Esophagus muscularis mucosa (tissue), 4 donors: ENCODE results near the gene WWOX. TPM values are rescaled to one million over a fixed set of nuclear protein-coding genes. Genes with fewer than 3 reads are reported as not detected.

Source experiments
- DNase-seq: peaks from one replicate; pipeline ENCODE4 v3.0.0-alpha.2; 2017; ENCODE audit errors: extremely low spot score
- H3K27ac ChIP-seq, 4 donors: fragments of 200-600 bp; sonication (generic); replicated peaks in 1 of 4; 1 replicate in 3 of 4; 2 replicates in 1 of 4; pipeline ENCODE4 v1.5.1; 2016 to 2019; ENCODE audit warnings: mild to moderate bottlenecking in 1 of 4
- H3K27me3 ChIP-seq, 4 donors: fragments of 200-600 bp; sonication (generic); one replicate each; pipeline versions ENCODE4 v1.5.1 to v1.6.0; 2016 to 2019
- H3K36me3 ChIP-seq, 4 donors: fragments of 200-600 bp; sonication (generic); one replicate each; pipeline ENCODE4 v1.5.1; 2016 to 2019
- H3K4me1 ChIP-seq, 4 donors: fragments of 200-600 bp; sonication (generic); one replicate each; pipeline ENCODE4 v1.5.1; 2016 to 2019
- H3K4me3 ChIP-seq, 4 donors: fragments of 200-600 bp; sonication (generic); 1 replicate in 2 of 4; 2 replicates in 2 of 4; pipeline ENCODE4 v1.5.1; 2016 to 2019; ENCODE audit warnings: mild to moderate bottlenecking in 4 of 4, moderate library complexity in 1 of 4
- H3K9me3 ChIP-seq, 4 donors: fragments of 200-600 bp; sonication (generic); 1 replicate in 3 of 4; 2 replicates in 1 of 4; pipeline ENCODE4 v1.5.1; 2016 to 2019
- EP300 ChIP-seq: sonication (generic); formaldehyde crosslinking; IDR thresholded peaks from one replicate; pipeline ENCODE4 v1.6.1; 2017; ENCODE audit warnings: antibody characterized with exemption
- POLR2A ChIP-seq: fragments of 450-650 bp; IDR thresholded peaks from one replicate; pipeline ENCODE4 v1.6.1; 2017; ENCODE audit warnings: antibody characterized with exemption, moderate library complexity, mild to moderate bottlenecking, low read depth
- POLR2AphosphoS5 ChIP-seq, 2 donors: sonication (generic); formaldehyde crosslinking; IDR thresholded peaks; one replicate each; pipeline ENCODE4 v1.6.1; 2017; ENCODE audit warnings: antibody characterized with exemption in 2 of 2
- WGBS: methylation state at CpG from one replicate; pipeline ENCODE4 v1.1.5; 2018; 5-methylcytosine and 5-hydroxymethylcytosine counted together
- intact Hi-C: fragments of 100-400 bp; cut with DNase I; formaldehyde crosslinking; loops from one replicate; pipeline ENCODE4 v1.15.1; 2023
- total RNA-seq, 4 donors: library from RNA; depleted of rRNA; stranded (reverse); fragments of >200 nt; gene quantifications; one replicate each; pipeline versions ENCODE4 v1.1.0 to v1.2.1, GENCODE V29; 2016
- TF ChIP-seq, protein P1 (sequence below), 3 experiments: fragments of 200-600 bp in 2 of 3; fragments of 450-650 bp in 1 of 3; sonication (generic) in 2 of 3; IDR thresholded peaks; one replicate each; pipeline ENCODE4 v1.5.1; 2017 to 2019; ENCODE audit warnings: antibody characterized with exemption in 3 of 3, mild to moderate bottlenecking in 2 of 3, moderate library complexity in 1 of 3

Gene WWOX
- total RNA-seq, 4 donors from 2014 or later = 14.4 to 27.8 (median 15.4) TPM

DNA sequence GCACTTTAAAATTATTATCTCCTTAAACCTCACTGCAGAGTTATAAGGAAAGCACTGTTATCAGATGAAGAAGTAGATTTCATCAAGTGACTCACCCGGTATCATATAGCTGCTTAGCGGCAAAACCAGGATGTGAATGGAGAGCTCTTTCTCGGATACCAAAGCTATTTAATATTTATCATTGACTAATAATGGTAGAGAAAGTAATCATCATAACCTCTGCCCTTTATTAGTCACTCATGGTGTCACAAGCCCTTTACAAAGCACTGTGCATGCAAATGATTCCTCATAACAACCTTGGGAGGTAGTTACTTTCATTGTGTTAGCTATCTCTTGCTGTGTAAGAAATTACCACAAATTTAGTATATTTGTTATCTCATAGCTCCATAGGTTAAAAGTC is 908.2 kb downstream of the WWOX start:
- no peaks in the 10 kb centered on the region for H3K36me3 ChIP-seq
- no peaks in the 10 kb centered on the region for H3K27me3 ChIP-seq
- no peak overlapping the region for H3K27ac ChIP-seq
- no peak for TF ChIP-seq POLR2AphosphoS5 (IDR thresholded peaks at IDR 0.05)
- TF ChIP-seq EP300 = no peak
- TF ChIP-seq, protein P1, sequence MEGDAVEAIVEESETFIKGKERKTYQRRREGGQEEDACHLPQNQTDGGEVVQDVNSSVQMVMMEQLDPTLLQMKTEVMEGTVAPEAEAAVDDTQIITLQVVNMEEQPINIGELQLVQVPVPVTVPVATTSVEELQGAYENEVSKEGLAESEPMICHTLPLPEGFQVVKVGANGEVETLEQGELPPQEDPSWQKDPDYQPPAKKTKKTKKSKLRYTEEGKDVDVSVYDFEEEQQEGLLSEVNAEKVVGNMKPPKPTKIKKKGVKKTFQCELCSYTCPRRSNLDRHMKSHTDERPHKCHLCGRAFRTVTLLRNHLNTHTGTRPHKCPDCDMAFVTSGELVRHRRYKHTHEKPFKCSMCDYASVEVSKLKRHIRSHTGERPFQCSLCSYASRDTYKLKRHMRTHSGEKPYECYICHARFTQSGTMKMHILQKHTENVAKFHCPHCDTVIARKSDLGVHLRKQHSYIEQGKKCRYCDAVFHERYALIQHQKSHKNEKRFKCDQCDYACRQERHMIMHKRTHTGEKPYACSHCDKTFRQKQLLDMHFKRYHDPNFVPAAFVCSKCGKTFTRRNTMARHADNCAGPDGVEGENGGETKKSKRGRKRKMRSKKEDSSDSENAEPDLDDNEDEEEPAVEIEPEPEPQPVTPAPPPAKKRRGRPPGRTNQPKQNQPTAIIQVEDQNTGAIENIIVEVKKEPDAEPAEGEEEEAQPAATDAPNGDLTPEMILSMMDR (IDR thresholded peaks at IDR 0.05) = no peak
- TF ChIP-seq POLR2A = no peak
- H3K4me1 ChIP-seq = no peaks in the 10 kb centered on the region
- DNase-seq = no peak
- intact Hi-C loops = no loop called here
- H3K4me3 ChIP-seq = no peak overlapping the region
- 88% methylated on average over 3 of the region's 3 CpGs for WGBS
- no peaks in the 10 kb centered on the region for H3K9me3 ChIP-seq

DNA sequence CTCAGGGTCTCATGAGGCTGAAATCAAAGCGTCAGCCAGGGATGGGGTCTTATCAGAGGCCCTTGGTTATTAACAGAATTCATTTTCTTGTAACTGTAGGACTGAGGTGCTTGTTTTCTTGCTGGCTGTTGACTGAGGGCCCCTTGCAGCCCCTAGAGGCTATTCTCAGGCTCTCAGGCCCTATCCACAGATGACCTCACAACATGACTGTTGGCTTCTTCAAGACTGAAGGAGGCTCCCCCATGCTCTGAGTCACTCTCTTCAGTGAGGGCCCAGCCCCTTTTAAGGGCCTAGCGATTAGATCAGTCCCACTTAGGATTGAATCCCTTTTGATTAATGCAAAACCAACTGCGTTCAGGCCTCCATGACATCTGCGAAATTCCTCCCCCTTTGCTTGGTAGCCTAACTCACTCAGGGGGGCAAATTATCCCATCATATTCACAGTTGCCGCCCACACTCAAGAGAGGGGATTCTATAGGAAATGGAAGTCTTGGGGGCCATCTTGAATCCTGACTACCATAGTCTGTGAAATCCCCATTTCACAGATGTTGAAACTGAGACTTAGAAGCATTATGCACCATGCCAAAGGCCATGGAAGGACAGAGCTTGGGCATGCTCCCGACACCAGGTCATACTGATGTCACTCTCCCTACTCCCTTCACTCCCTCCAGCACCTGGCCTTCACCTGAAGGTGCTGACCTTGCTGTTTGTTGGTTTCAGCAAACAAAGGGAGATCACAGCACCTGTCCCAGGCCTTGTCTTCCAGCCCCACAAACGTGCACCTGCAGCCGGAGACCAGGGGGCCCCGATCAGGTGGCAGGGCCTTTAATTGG is 908.8 kb downstream of the WWOX start:
- 92% methylated on average over 8 of the region's 9 CpGs for WGBS
- H3K27ac ChIP-seq = no peak overlapping the region
- DNase-seq = no peak
- no peaks in the 10 kb centered on the region for H3K9me3 ChIP-seq
- no peaks in the 10 kb centered on the region for H3K27me3 ChIP-seq
- no peaks in the 10 kb centered on the region for H3K36me3 ChIP-seq
- intact Hi-C loops = no loop called here
- H3K4me3 ChIP-seq = no peak overlapping the region
- TF ChIP-seq POLR2AphosphoS5 (IDR thresholded peaks at IDR 0.05) (no peak), EP300 (no peak), POLR2A (no peak)
- TF ChIP-seq, protein P1 (IDR thresholded peaks at IDR 0.05) = no peak
- no peaks in the 10 kb centered on the region for H3K4me1 ChIP-seq

DNA sequence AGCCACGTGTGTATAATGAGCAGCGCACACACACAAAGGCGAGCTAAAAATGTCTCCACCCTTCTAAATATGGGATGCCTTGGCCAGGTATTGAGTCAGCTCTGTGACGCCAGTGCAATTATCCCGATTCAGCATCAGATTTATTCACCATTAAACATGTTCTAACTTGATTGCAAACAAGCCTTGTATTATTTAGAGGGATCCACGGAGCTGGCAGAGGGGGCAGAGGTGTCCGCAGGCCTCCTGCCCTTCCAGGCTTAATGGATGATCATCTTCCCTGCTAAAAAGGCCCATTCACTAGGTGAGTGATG is 909.4 kb downstream of the WWOX start:
- intact Hi-C loops = no loop called here
- WGBS = 95% methylated on average over 7 of the region's 7 CpGs
- H3K27ac ChIP-seq = no peak overlapping the region
- TF ChIP-seq, protein P1 (IDR thresholded peaks at IDR 0.05) = no peak
- no peak for TF ChIP-seq POLR2AphosphoS5 (IDR thresholded peaks at IDR 0.05)
- no peak for TF ChIP-seq EP300
- TF ChIP-seq POLR2A = no peak
- no peak overlapping the region for H3K4me3 ChIP-seq
- no peaks in the 10 kb centered on the region for H3K36me3 ChIP-seq
- H3K27me3 ChIP-seq = no peaks in the 10 kb centered on the region
- DNase-seq = no peak
- H3K4me1 ChIP-seq = no peaks in the 10 kb centered on the region
- H3K9me3 ChIP-seq = no peaks in the 10 kb centered on the region

DNA sequence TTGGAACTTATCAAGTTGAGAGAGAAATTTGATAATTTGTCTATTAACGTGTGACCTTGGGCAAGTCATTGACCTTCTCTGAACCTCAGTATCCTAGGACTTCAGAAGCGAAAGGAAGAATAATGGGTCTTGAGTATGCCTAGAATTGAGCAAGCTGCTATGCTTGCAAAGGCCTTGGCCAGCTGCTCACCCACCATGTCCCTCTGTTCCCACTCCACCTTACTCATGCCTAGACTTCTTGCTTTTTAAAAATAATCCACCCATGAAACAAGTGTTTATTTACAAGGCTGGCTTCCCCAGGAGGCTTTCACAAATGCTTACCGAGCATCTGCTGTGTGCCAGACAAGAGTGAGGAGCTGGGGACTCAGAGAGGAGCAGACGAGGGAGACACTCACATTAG is 910.4 kb downstream of the WWOX start:
- intact Hi-C loops = no loop called here

More for the DNA sequence above, 910.4 kb downstream of the WWOX start:
- no peaks in the 10 kb centered on the region for H3K36me3 ChIP-seq
- H3K9me3 ChIP-seq = no peaks in the 10 kb centered on the region
- no peak for DNase-seq
- H3K4me1 ChIP-seq = no peaks in the 10 kb centered on the region
- no peaks in the 10 kb centered on the region for H3K27me3 ChIP-seq
- H3K4me3 ChIP-seq = no peak overlapping the region
- no peak for TF ChIP-seq EP300
- TF ChIP-seq, protein P1 (IDR thresholded peaks at IDR 0.05) = no peak
- no peak for TF ChIP-seq POLR2AphosphoS5 (IDR thresholded peaks at IDR 0.05)
- no peak for TF ChIP-seq POLR2A
- H3K27ac ChIP-seq = no peak overlapping the region
- WGBS = 93% methylated on average over 4 of the region's 4 CpGs
